ENCODE results near the gene CNIH2.

DNA sequence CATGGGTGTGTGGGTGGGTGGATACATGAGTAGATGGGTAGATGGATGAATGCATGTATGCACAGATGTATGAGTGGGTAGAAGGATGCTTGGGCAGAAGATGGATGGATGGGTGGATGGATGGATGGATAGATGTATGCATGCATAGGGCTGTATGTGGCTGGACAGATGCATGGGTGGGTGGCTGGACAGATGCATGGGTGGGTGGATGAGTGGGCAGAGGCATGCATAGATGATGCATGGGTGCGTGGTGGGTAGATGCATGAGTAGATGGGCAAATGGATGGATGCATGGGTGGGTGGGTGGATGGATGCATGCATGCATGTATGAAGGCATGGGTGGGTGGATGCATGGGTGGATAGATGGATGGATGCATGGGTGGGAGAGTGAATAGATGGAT, 45.7 kb downstream of the CNIH2 start:
- no peak for TF ChIP-seq POLR2AphosphoS5 (IDR thresholded peaks at IDR 0.05)
- TF ChIP-seq POLR2A (IDR thresholded peaks at IDR 0.05) = no peak
- no peak for TF ChIP-seq CTCF (IDR thresholded peaks at IDR 0.05)

Measured in prostate gland (tissue), 2 donors.